GM12874 (cell line): ENCODE measurements around the gene RTP3.

Experiments used
- CTCF ChIP-seq: IDR thresholded peaks from 2 replicates; pipeline ENCODE4 v1.5.1; 2011; ENCODE audit warnings: low read depth, mild to moderate bottlenecking, control low read depth, low read length, moderate library complexity; ENCODE audit not compliant: insufficient read depth

RTP3 gene

GRCh38 chr3:46464326-46465195, 33.2 kb upstream of the RTP3 start, which contains the start of gene LTF:
LTF (minus strand) TSS chr3:46464905; CDS start chr3:46464867, 38 bp downstream.
- TF ChIP-seq CTCF, result no peak

GRCh38 chr3:46465196-46465520, 32.6 kb upstream of the RTP3 start:
- no peak for TF ChIP-seq CTCF

DNA sequence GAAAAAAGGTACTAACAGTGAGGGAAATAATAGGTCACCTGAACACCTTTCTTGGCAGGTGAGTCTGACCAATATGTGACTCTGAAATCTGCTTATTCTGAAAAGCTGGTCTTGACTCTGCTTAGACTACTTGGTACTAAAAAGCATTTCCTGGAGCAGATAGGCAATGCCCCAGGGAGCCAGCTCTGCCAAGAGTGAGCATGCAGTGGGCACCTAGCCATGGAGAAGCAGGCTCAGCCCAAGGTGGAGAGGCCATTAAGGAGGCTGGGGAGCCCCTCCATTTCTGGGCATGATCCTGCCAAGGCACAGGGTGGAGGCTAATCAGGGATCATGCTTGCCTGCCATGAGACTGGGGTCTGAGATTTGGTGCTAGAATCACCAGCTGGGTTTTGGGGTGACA, 31.5 kb upstream of the RTP3 start:
- TF ChIP-seq CTCF, result no peak

- TF ChIP-seq CTCF, result no peak
Measured at GRCh38 chr3:46466871-46467403, 30.8 kb upstream of the RTP3 start.

GRCh38 chr3:46467562-46467961, 30.2 kb upstream of the RTP3 start:
- no peak for TF ChIP-seq CTCF

GRCh38 chr3:46468753-46469600, 28.8 kb upstream of the RTP3 start:
- TF ChIP-seq CTCF, result no peak

- no peak for TF ChIP-seq CTCF
Measured at GRCh38 chr3:46469680-46470357, 28.0 kb upstream of the RTP3 start.
